Vagina (tissue), 2 donors: ENCODE data around the gene ZNF438.

Experiments
- POLR2A ChIP-seq, 2 donors: fragments of 450-650 bp; IDR thresholded peaks; one replicate each; pipeline ENCODE4 v1.6.1; 2017; ENCODE audit warnings: antibody characterized with exemption in 2 of 2, mild to moderate bottlenecking in 2 of 2, moderate library complexity in 2 of 2
- POLR2AphosphoS5 ChIP-seq, 2 donors: sonication (generic); formaldehyde crosslinking; IDR thresholded peaks; one replicate each; pipeline ENCODE4 v1.9.0; 2017; ENCODE audit warnings: antibody characterized with exemption in 2 of 2, mild to moderate bottlenecking in 2 of 2, low read depth in 1 of 2; ENCODE audit not compliant: insufficient read depth in 1 of 2
- TF ChIP-seq, protein P1 (sequence below), 3 experiments: fragments of 450-650 bp in 2 of 3; fragments of 200-600 bp in 1 of 3; sonication (generic) in 1 of 3; IDR thresholded peaks; one replicate each; pipeline ENCODE4 v1.5.1; 2017 to 2019; ENCODE audit warnings: antibody characterized with exemption in 3 of 3, mild to moderate bottlenecking in 2 of 3, moderate library complexity in 2 of 3

DNA sequence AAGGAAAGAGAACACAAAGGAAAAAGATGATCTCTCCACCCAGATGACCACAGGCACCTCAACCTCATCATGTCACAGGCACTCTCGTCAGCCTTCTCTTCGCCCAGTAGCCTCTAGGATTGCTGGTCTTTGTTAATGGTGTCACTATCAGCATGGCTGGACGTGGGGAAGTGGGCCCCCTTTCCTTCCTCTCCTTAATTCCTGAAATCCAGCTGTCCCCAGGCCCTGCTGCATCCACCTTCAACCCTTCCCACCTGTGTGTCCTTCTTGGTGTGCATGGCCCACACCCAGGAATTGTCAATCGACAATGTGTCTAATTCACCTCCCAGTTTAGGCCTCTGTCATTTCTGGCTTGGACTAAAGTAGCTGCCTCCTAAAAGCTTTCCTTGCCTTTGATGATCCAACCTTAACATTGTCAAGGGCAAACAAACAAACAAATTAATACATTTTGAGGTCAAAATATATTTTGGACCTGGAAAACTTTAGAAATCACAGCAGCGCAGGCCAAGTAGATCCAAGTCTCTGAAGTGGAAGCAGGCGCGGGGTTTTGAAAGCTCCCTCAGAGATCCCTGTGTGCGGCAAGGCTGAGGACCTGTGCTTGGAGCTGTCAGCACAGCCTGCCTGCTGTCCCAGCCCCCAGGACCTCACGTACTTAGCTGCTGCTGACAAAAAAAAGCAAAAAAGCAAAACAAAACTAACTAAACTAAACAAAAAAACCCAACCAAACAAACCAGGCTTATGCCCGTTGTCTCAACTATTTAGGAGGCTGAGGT is 208.8 kb downstream of the ZNF438 start:
- TF ChIP-seq POLR2AphosphoS5 (IDR thresholded peaks at IDR 0.05; ENCODE audit: insufficient read depth in 1 of 2, low read depth in 1 of 2) = no peak
- TF ChIP-seq, protein P1, sequence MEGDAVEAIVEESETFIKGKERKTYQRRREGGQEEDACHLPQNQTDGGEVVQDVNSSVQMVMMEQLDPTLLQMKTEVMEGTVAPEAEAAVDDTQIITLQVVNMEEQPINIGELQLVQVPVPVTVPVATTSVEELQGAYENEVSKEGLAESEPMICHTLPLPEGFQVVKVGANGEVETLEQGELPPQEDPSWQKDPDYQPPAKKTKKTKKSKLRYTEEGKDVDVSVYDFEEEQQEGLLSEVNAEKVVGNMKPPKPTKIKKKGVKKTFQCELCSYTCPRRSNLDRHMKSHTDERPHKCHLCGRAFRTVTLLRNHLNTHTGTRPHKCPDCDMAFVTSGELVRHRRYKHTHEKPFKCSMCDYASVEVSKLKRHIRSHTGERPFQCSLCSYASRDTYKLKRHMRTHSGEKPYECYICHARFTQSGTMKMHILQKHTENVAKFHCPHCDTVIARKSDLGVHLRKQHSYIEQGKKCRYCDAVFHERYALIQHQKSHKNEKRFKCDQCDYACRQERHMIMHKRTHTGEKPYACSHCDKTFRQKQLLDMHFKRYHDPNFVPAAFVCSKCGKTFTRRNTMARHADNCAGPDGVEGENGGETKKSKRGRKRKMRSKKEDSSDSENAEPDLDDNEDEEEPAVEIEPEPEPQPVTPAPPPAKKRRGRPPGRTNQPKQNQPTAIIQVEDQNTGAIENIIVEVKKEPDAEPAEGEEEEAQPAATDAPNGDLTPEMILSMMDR (IDR thresholded peaks at IDR 0.05) = no peak
- no peak for TF ChIP-seq POLR2A (IDR thresholded peaks at IDR 0.05)
